ENCODE results near the gene NUP62. TPM values are rescaled to one million over a fixed set of nuclear protein-coding genes. Genes with fewer than 3 reads are reported as not detected.

NUP62 gene
- total RNA-seq, 3 donors from 2014 or later (not counting 1 experiment from before 2014, with no cell fraction given): 34.2 to 57.4 (median 40.9) TPM

GRCh38 chr19:49924004-49924880, 5.1 kb downstream of the NUP62 start:
- Histone ChIP-seq H3K27ac (ENCODE audit: low read length) (no peak overlapping the region), H3K27me3 (ENCODE audit: control insufficient read depth, insufficient read depth, low read length) (no peaks in the 10 kb centered on the region), H3K9me3 (ENCODE audit: control insufficient read depth, insufficient read depth, low read length) (no peaks in the 10 kb centered on the region), H3K4me1 (ENCODE audit: control insufficient read depth, insufficient read depth, low read length) (peaks cover 35% of the 10 kb centered on the region), H3K4me3 (ENCODE audit: low read length) (no peak overlapping the region), H3K36me3 (ENCODE audit: control insufficient read depth, insufficient read depth, low read length) (peaks cover 38% of the 10 kb centered on the region)
- Mint-ChIP-seq H3K27me3 (ENCODE audit: low read depth in 2 of 2) (no peaks in the 10 kb centered on the region), H3K27ac (no peak overlapping the region), H3K9me3 (no peaks in the 10 kb centered on the region), H3K36me3 (no peaks in the 10 kb centered on the region), H3K4me1 (peaks cover 28 to 45% of the 10 kb centered on the region in 2 donors), H3K4me3 (no peak overlapping the region)
- intact Hi-C loops (cut with micrococcal nuclease): no loop called here
- no peak for DNase-seq
- TF ChIP-seq CTCF (IDR thresholded peaks at IDR 0.05): no peak
- ATAC-seq: no peak
- 87% methylated on average over 25 of the region's 25 CpGs for WGBS (ENCODE audit: insufficient coverage)

GRCh38 chr19:49923055-49924003, 6.0 kb downstream of the NUP62 start:
- Histone ChIP-seq H3K4me3 (ENCODE audit: low read length) (no peak overlapping the region), H3K27ac (ENCODE audit: low read length) (no peak overlapping the region), H3K27me3 (ENCODE audit: control insufficient read depth, insufficient read depth, low read length) (no peaks in the 10 kb centered on the region), H3K9me3 (ENCODE audit: control insufficient read depth, insufficient read depth, low read length) (no peaks in the 10 kb centered on the region), H3K36me3 (ENCODE audit: control insufficient read depth, insufficient read depth, low read length) (peaks cover 41% of the 10 kb centered on the region), H3K4me1 (ENCODE audit: control insufficient read depth, insufficient read depth, low read length) (peaks cover 29% of the 10 kb centered on the region)
- intact Hi-C loops (cut with micrococcal nuclease): no loop called here
- ATAC-seq (no peak), DNase-seq (no peak)
- H3K27me3 Mint-ChIP-seq (ENCODE audit: low read depth in 2 of 2): no peaks in the 10 kb centered on the region
- no peak for TF ChIP-seq CTCF (IDR thresholded peaks at IDR 0.05)
- H3K36me3 Mint-ChIP-seq: no peaks in the 10 kb centered on the region
- no peak overlapping the region for H3K27ac Mint-ChIP-seq
- no peaks in the 10 kb centered on the region for H3K9me3 Mint-ChIP-seq
- WGBS (ENCODE audit: insufficient coverage): 92% methylated on average over 30 of the region's 31 CpGs
- peaks cover 20 to 36% of the 10 kb centered on the region in 2 donors for H3K4me1 Mint-ChIP-seq
- no peak overlapping the region for H3K4me3 Mint-ChIP-seq

- 75% methylated on average over 21 of the region's 22 CpGs for WGBS (ENCODE audit: insufficient coverage)
- Mint-ChIP-seq H3K4me1 (peaks cover 10 to 27% of the 10 kb centered on the region in 2 donors), H3K36me3 (no peaks in the 10 kb centered on the region)
These were observed 7.2 kb downstream of the NUP62 start for GRCh38 chr19:49921871-49922795.

More at GRCh38 chr19:49921871-49922795, 7.2 kb downstream of the NUP62 start:
- H3K27ac ChIP-seq (ENCODE audit: low read length): no peak overlapping the region
- H3K4me1 ChIP-seq (ENCODE audit: control insufficient read depth, insufficient read depth, low read length): peaks cover 17% of the 10 kb centered on the region
- H3K9me3 ChIP-seq (ENCODE audit: control insufficient read depth, insufficient read depth, low read length): no peaks in the 10 kb centered on the region
- intact Hi-C loops (cut with micrococcal nuclease): no loop called here
- DNase-seq (no peak), ATAC-seq (no peak)
- H3K36me3 ChIP-seq (ENCODE audit: control insufficient read depth, insufficient read depth, low read length): peaks cover 42% of the 10 kb centered on the region
- Mint-ChIP-seq H3K4me3 (no peak overlapping the region), H3K27ac (peak overlapping the region in 1 of 2 donors; percentile 61), H3K27me3 (ENCODE audit: low read depth in 2 of 2) (no peaks in the 10 kb centered on the region), H3K9me3 (no peaks in the 10 kb centered on the region)
- no peaks in the 10 kb centered on the region for H3K27me3 ChIP-seq (ENCODE audit: control insufficient read depth, insufficient read depth, low read length)
- H3K4me3 ChIP-seq (ENCODE audit: low read length): no peak overlapping the region
- no peak for TF ChIP-seq CTCF (IDR thresholded peaks at IDR 0.05)

All from natural killer cell (primary cell).